Measurements from ENCODE around the gene CCDC142.
A peak's percentile ranks its signal among the peaks of the same experiment; 100 is the strongest.

CCDC142 gene

DNA sequence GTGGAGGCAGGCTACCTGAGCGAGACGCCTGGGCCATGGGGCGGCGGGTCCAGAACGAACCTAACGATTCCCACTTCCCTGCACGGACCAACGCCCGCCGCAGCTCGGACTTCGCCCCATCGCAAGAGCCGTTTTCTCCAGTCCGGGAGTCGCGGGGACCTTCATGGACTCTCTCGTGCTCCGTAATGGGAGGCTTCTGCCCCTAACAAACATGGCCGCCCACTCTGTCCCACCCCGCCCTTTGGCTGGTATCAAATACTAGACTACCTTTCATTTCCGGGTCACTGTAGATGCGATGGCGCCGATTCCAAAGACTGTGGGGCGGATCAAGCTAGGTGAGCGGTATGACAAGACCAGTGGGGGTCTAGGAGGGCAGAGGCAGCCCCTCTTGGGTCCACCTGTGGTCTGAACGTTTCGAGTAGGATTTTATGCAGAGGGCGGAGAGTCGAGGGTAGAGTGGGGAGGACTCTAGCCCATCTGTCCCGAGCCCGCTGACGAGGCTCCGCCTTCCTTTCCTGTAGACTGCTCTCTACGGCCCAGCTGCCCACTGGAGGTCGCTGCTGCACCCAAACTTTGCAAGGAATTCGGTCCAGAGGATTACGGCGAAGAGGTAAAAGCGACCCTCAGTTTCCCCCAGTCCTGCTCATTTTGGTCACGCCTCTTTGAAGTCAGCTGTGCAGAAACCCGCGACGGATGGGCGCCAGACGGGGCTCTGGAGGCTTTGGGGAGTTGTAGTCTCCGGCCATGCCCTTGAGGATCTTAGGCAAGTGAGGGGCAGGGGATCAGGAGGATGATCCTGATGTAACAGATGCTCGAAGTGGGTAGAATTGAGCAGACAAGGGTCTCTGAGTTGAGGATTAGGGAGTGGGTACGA, at the start of gene CCDC142, which contains the start of gene TTC31:
Gene CCDC142 (minus strand): TSS at position 198 of the 874 bp plus-strand sequence. CDS start 161 bp downstream, at position 37.
Gene TTC31 (plus strand): TSS at position 281 of the 874 bp plus-strand sequence. CDS start 15 bp downstream, at position 296.
- peak; percentile 83 for DNase-seq

DNA sequence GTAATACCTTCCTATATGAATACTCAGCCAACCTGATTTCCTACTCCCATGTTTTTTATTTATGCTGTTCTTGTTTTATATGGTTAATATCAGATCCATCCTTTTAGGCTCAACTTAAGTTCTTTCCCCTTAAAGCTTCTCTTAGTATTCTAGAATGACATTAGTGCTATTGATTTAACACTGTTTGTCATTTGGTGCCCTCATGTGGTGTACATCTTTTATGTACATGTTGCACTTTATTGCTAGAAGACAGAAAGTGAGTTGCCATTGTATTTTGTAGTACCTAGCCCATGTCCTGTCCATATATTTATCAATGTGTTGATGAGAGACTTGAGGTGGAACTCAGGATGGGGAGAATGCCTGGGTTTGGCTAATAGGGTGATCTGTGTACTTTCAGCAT, 49.4 kb upstream of the CCDC142 start:
- no peak for DNase-seq

DNA sequence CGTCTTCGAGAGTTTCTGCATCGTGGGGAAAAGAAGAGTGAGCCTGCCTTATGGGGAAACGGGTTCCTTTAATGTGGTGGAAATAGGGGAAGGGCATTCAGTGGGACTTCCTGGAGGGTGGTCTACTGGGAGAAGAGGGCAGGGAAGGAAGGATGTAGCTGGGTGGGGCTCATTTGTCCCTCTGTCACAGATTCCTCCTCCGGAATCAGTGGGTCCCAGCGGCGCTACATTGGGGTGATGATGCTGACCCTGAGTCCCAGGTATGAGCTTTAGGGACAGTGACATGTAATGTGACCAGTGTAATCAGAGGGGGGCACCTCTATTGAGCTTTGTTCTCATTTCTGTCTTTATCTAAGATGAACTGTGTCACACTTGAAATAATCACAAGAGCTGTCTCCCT, 48.9 kb upstream of the CCDC142 start:
- no peak for DNase-seq

DNA sequence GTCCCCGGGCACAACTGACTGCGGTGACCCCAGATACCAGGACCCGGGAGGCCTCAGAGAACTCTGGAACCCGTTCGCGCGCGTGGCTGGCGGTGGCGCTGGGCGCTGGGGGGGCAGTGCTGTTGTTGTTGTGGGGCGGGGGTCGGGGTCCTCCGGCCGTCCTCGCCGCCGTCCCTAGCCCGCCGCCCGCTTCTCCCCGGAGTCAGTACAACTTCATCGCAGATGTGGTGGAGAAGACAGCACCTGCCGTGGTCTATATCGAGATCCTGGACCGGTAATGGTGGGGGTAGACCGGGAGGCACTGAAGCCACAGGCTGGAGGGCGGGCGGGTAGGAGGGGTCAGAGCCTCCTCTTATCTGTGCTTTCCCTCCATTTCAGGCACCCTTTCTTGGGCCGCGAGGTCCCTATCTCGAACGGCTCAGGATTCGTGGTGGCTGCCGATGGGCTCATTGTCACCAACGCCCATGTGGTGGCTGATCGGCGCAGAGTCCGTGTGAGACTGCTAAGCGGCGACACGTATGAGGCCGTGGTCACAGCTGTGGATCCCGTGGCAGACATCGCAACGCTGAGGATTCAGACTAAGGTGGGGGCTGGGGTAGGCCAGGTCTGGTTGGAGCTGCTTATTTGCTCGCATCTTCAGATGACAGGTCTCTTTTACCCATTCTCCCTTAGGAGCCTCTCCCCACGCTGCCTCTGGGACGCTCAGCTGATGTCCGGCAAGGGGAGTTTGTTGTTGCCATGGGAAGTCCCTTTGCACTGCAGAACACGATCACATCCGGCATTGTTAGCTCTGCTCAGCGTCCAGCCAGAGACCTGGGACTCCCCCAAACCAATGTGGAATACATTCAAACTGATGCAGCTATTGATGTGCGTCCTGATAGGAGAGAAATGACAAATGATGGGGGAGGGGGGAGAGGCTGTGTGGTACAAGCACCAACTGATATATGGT, 47.7 kb upstream of the CCDC142 start:
- DNase-seq: no peak

- DNase-seq: peak; percentile 90
These were observed 46.8 kb upstream of the CCDC142 start, which contains the start of the genes AUP1 and HTRA2 for GRCh38 chr2:74529357-74530238. TSS of gene AUP1 (minus strand) at chr2:74529706. CDS start at chr2:74529629, 77 bp downstream. TSS of gene HTRA2 (plus strand) at chr2:74529933. CDS start at chr2:74530007, 74 bp downstream.

DNA sequence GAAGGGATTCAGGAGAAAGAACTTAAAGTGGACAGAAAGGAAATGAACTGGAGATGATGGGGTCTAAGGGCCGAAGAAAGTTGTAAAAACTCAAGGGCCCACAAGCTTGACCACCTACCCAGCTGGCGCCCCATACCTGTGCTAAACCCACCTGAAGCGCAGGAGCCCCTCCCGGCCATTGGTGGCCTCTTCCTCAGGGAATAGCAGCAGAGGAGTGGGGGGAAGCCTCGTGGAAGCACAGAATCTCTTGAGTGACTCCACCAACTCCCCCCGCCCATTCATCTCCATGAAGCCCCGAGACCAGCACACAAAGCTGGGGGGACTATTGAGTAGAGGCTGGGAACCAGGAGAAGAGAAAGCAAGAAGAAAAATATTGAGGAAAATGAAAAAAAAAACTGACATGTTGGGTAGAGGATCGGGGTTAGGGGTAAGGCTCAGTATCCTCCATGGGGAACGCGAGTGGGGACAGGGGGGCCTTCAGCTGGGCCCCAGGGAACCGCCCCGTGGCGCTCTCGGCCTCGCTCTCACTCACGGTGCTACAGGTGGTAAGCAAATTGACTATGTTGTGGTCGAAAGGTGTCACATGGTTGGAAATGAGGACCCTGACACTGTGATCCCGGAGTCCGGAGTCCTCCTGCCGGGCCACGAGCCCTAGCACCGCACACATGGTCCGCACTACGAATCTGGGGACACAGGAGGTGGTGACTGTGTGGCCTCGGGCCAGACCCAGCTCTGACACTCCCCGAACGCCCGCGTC, 46.0 kb upstream of the CCDC142 start:
- DNase-seq: no peak

DNA sequence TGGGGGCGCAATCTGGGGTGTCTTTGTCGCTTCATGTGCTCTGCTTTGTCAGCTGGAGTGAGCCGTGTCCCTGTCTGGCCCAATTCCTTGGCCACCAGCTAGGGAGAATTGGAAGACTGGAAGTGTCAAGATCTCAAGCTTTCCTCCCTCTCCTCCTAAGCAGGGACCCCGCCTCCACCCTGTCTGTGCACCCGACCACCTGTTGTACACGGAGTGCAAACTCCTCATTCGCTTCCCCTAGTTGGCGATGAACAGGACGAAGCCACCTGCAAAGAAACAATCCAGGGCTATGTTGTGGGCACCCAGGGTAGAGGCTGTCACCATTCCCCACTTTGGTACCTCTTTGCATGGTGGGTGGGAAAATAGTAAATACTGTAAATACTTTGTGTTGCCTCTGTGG, 44.9 kb upstream of the CCDC142 start:
- DNase-seq: no peak

DNA sequence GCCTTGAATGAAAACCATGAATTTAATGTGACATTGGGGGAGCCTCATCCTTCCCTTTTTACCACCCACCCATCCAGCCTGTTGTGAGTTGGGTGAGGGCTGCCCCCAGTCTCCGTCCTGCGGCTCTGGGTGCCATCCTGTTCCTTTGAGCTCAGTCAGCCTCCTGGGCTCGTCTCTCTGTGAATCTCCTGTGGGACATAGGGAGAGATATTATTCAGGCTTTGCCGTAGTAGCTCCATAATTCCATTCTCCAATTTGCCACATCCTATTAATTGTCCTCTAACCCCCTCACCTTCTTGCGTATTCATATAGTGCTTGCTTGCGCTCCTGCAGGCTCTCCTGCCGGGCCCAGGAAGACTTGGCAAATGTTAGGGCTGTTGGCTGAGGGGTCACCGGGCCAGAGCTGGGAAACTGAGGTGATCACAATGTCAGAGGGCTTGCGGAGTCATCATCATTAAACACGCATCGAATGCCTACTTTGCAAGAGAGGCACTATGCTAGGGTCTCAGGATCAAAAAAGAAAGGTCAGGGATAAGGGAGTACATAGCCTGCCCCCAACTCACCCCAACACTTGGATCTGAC, 43.9 kb upstream of the CCDC142 start:
- no peak for DNase-seq

- peak; percentile 78 for DNase-seq
These were observed 43.2 kb upstream of the CCDC142 start, which contains the start of gene DQX1 for GRCh38 chr2:74525717-74526648. TSS of gene DQX1 (minus strand) at chr2:74526231. CDS start at chr2:74525729, 502 bp downstream.

GRCh38 chr2:74524955-74525716, 42.3 kb upstream of the CCDC142 start:
- no peak for DNase-seq

DNA sequence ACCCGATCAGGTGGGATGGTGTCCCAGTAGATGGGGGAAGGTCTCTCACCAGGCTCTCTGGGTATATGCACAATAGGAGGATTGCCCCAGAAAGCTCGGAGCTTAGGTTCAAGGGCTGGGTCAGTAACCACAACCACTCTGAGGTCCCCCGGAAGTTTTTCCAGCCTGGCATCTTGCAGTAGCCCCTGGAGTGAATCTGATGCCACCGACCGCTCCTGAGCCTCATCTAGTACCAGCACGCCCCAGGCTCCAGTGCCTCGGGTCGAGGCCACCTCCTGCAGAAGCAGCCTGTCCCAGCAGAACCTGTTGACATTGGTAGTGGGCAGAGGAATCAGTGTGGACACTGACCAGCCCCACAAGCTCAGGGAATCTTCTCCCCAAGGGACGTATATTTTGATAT, 41.2 kb upstream of the CCDC142 start:
- DNase-seq: no peak

DNA sequence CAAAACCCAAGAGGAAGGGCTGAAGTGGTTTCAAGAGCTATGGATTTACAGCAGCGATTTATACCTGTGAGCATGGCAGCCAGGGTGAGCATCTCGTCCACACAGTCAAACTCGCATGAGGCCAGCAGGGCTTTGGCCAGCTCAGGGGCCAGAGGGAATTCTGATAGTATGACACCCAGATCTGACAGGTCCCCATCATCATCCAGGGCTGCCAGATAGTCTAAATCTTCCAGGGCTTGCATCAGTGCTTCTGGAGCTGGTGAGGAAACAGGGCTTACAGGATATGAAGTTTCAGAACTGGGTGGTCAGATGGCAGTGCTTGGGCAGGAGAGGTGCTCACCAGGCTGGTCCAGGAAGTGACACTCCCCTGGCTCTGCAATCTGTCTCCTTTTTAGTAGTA, 39.7 kb upstream of the CCDC142 start:
- no peak for DNase-seq

- DNase-seq: no peak
These were observed 33.9 kb upstream of the CCDC142 start for GRCh38 chr2:74516650-74517049.

GRCh38 chr2:74515981-74516633, 33.3 kb upstream of the CCDC142 start:
- DNase-seq: no peak

DNA sequence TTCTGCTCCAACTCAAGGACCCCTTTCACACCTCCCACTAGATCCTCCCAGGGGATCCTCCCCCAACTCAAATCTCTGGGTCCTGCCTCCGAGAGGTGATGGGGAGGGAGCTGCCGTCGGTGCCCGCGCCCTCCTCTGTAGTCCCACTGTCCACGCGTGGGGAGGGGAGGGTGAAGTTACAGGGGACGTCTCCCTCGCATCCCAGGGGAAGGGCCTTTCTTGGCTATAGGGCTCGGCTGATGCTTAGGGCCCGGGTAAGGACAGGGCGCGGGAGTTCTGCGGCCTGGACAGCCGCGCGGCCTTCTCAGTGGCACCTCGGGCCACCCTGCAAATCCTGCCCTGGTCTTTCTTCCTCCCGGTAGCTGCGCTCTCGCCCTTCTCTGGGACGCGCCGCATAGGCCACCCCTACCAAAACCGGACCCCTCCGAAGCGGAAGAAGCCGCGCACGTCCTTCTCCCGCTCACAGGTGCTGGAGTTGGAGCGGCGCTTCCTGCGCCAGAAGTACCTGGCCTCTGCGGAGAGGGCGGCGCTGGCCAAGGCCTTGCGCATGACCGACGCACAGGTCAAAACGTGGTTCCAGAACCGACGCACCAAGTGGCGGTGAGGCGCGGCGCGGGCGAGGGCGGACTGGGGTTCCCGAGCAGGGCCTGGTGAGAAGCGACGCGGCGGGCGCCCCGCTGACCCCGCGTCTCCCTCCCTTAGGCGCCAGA, 32.6 kb upstream of the CCDC142 start:
- no peak for DNase-seq

DNA sequence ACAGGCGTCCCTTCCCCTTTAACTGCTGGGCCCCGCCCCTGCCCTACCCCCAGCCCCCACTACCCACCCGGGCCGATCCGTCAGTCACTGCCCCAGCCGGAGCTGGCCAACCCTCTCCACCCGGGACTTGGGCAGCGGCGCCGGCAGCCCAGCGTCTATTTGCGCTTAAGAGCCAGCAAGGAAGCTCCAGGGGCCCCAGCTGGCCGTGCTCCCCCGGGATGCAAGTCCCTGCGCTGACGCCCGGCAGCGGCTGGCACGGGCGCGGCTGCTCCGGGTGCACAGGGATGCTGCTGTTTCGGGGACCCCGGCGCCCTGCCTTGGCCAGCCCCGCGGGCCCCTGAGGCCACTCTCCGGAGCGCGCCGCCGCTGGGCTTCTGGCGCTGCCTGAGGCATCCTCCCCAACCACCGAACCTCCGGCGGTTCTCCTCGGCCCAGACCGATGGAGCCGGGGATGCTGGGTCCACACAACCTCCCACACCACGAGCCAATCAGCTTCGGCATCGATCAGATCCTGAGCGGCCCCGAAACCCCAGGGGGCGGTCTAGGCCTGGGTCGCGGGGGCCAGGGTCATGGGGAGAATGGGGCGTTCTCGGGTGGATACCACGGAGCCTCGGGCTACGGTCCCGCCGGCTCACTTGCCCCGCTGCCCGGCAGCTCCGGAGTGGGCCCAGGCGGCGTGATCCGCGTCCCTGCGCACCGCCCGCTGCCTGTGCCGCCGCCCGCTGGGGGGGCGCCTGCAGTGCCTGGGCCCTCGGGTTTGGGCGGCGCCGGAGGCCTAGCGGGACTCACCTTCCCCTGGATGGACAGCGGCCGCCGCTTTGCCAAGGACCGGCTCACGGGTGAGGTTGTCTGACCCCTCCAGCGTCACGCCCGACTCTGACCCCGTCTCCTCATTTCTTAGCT, 31.8 kb upstream of the CCDC142 start, which contains the start of gene TLX2:
Gene TLX2 (plus strand): TSS at position 83 of the 903 bp plus-strand sequence. CDS start 357 bp downstream, at position 440.
- DNase-seq: no peak

All from SIG-M5 (cell line).